Mucosa of descending colon (tissue), 3 donors: ENCODE results near the gene SCD. TPM values are rescaled to one million over a fixed set of nuclear protein-coding genes. Genes with fewer than 3 reads are reported as not detected.

Experiments used
- ATAC-seq: fragments of 200-7000 bp; cut with Tn5 transposase; one replicate; pipeline ENCODE4 v1.9.1; 2020; ENCODE audit warnings: mild to moderate bottlenecking, moderate library complexity
- DNase-seq, 3 donors: peaks; one replicate each; pipeline ENCODE4 v3.0.0-alpha.2; 2020
- H3K36me3 ChIP-seq: fragments of 200-600 bp; one replicate; pipeline ENCODE4 v1.8.0; 2021; ENCODE audit warnings: low read depth, mild to moderate bottlenecking
- H3K4me1 ChIP-seq: fragments of 200-600 bp; one replicate; pipeline ENCODE4 v1.8.0; 2021; ENCODE audit warnings: low read depth, mild to moderate bottlenecking
- H3K4me3 ChIP-seq: fragments of 200-600 bp; one replicate; pipeline ENCODE4 v1.8.0; 2021; ENCODE audit warnings: mild to moderate bottlenecking
- H3K9me3 ChIP-seq: fragments of 200-600 bp; one replicate; pipeline ENCODE4 v1.8.0; 2021; ENCODE audit warnings: mild to moderate bottlenecking
- intact Hi-C, 2 donors: fragments of 100-400 bp; cut with DNase I in 1 of 2; cut with micrococcal nuclease in 1 of 2; formaldehyde crosslinking; loops; one replicate each; pipeline versions ENCODE4 v1.11.0 to v1.11.1; 2022; cut with DNase I, micrococcal nuclease
- total RNA-seq, 3 donors: library from RNA; stranded (reverse); fragmentation: NEBNext Ultra II Directional in 2 of 3; extraction: Animal tissue kit (Norgen Biotek cat#: 25700) in 2 of 3; gene quantifications; one replicate each; pipeline versions ENCODE4 v1.2.1 to v1.2.4, GENCODE V29; 2021 to 2023
- TF ChIP-seq, protein P1 (sequence below): fragments of 200-600 bp; IDR thresholded peaks from one replicate; pipeline ENCODE4 v1.8.0; 2022; ENCODE audit warnings: antibody characterized with exemption, mild to moderate bottlenecking
- donor health status: DM: no; HTN: no; CAD: no; lungs with moderate emphysema.
- donor health status: DM: no; HTN: no; CAD: no.
- donor health status: DM: no; HTN: yes; CAD: no.

Gene SCD
- total RNA-seq, 3 donors from 2014 or later: 40.7 to 108 (median 83.5) TPM

- TF ChIP-seq, protein P1, sequence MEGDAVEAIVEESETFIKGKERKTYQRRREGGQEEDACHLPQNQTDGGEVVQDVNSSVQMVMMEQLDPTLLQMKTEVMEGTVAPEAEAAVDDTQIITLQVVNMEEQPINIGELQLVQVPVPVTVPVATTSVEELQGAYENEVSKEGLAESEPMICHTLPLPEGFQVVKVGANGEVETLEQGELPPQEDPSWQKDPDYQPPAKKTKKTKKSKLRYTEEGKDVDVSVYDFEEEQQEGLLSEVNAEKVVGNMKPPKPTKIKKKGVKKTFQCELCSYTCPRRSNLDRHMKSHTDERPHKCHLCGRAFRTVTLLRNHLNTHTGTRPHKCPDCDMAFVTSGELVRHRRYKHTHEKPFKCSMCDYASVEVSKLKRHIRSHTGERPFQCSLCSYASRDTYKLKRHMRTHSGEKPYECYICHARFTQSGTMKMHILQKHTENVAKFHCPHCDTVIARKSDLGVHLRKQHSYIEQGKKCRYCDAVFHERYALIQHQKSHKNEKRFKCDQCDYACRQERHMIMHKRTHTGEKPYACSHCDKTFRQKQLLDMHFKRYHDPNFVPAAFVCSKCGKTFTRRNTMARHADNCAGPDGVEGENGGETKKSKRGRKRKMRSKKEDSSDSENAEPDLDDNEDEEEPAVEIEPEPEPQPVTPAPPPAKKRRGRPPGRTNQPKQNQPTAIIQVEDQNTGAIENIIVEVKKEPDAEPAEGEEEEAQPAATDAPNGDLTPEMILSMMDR: no peak
- no peak for DNase-seq
- intact Hi-C loops: no loop called here
- Histone ChIP-seq H3K4me3 (no peak overlapping the region), H3K9me3 (no peaks in the 10 kb centered on the region), H3K36me3 (no peaks in the 10 kb centered on the region), H3K4me1 (peaks cover 45% of the 10 kb centered on the region)
- no peak for ATAC-seq
Measured at GRCh38 chr10:100368721-100369120, 21.7 kb downstream of the SCD start.

DNA sequence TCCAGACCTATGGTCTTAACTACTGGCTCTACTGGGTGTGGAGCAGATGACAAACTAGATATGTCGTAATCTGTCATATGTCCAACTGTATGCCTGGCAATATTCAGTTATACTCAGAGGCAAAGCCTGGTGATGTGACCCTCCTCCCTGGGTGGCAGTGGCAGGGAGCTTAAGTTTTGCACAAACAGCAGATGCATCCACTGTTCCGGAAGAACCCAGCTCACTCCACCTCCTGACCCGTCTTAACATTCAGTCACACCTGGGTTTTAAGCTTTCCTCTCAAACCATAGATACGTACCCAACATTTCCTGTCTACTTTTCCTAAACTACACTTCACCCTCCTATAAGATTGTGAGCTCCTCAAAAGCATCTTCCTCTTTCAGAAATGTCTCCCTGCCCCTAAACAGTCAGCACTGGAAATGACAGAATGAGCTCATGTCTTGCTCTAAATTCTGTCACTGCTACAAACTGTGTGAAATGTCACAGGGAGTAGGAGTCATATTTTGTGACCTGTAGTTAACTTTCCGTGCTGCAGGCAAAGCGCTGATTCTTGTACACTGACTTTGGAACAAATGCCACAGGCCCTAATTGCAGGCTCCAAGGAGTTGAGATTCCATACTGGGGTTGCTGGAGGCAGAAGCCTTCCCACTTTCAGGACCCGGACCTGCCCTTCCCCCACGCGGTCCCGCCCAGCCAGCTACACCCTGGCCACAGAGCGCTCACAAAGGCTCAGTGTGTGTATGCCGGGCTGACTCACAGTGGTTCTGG lies 23.9 kb downstream of the SCD start:
- DNase-seq (peak; percentile 94 to 95 (median 94)), ATAC-seq (peak; percentile 72)
- Histone ChIP-seq H3K4me1 (peaks cover 48% of the 10 kb centered on the region), H3K36me3 (no peaks in the 10 kb centered on the region), H3K4me3 (no peak overlapping the region), H3K9me3 (no peaks in the 10 kb centered on the region)
- TF ChIP-seq, protein P1: no peak
- intact Hi-C loops: no loop called here

DNA sequence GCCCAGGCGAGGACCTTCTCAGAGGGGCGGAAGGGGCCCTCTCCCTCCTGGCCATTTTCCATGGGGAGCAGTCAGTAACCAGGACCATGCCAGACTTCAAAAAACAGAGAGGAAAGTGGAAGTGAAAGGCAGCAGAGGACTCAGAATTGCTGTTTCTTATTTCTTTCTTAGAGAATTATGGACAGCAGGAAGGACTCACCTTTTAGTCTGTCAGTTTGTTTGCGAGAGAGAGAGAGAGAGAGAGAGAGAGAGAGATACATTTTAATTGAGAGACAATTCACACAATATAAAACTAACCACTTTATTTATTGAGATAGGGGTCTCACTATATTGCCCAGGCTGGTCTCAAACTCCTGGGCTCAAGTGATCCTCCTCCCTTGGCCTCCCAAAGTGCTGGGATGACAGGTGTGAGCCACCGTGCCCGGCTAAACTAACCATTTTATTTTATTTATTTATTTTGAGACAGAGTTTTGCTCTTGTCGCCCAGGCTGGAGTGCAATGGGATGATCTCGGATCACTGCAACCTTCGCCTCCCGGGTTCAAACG lies 24.5 kb downstream of the SCD start:
- peaks cover 45% of the 10 kb centered on the region for H3K4me1 ChIP-seq
- TF ChIP-seq, protein P1: no peak
- no peaks in the 10 kb centered on the region for H3K9me3 ChIP-seq
- DNase-seq: no peak
- no peak for ATAC-seq
- H3K4me3 ChIP-seq: no peak overlapping the region
- intact Hi-C loops: no loop called here
- no peaks in the 10 kb centered on the region for H3K36me3 ChIP-seq

GRCh38 chr10:100372415-100373297 lies 25.6 kb downstream of the SCD start:
- ATAC-seq (no peak), DNase-seq (no peak)
- TF ChIP-seq, protein P1: no peak
- H3K4me3 ChIP-seq: peak overlapping the region; percentile 33
- H3K36me3 ChIP-seq: no peaks in the 10 kb centered on the region
- H3K4me1 ChIP-seq: peaks cover 47% of the 10 kb centered on the region
- intact Hi-C loops: no loop called here
- no peaks in the 10 kb centered on the region for H3K9me3 ChIP-seq

DNA sequence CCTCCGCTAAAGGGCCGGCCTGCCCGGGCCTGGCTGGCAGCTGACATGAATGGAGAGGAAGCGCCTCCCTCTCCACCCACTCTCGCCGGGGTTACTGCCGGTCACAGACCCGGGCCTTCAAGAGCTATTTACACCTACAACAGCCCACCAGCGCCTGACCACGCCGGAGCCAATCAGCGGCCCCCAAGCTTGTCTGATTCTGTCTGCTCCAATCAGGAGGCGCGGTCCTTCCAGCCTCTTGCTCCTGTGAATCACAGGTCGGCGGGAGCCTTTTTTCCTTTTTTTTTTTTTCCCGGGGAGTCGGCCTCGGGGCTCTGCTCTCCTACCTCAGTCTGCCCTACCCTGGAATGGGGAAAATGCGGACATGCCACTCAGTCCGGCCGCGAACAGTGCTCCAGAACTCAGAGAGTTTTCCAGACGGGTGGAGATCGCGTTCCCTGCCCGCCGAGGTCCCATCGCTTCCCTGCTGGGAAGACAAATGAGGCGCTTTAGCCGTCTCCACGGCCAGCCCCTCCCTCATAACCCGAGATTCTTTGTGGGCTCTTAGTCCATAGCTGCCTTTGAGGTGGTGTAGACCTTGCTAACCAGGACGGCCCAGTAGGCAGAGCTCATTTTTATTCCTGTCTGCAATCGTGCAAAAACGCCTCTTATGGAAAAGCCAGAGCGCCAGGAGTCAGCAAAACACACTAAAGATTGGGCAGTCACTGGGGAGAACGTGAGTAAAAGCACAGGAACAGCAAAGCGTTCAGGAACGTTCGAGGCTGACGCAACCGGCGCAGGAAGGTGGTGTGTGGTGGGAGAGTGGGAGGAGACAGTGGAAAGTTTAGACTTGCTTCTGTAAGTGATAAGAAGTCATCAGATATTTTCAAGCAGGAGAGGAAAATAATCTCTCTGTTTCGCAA lies 26.5 kb downstream of the SCD start:
- peaks cover 56% of the 10 kb centered on the region for H3K4me1 ChIP-seq

More for the DNA sequence above, 26.5 kb downstream of the SCD start:
- H3K4me3 ChIP-seq: peak overlapping the region; percentile 33
- H3K36me3 ChIP-seq: no peaks in the 10 kb centered on the region
- ATAC-seq: peak; percentile 82
- DNase-seq: peak; percentile 97 to 99 (median 98)
- TF ChIP-seq, protein P1: no peak
- intact Hi-C loops: no loop called here
- no peaks in the 10 kb centered on the region for H3K9me3 ChIP-seq
